GM21529 (cell line): Measurements from ENCODE around the gene GINS1.
A peak's percentile ranks its signal among the peaks of the same experiment; 100 is the strongest.

ENCODE experiments used
- ATAC-seq: cut with Tn5 transposase; IDR thresholded peaks from one replicate; pipeline ENCODE4 v1.9.1; 2021; ENCODE audit not compliant: unreplicated experiment

The GINS1 gene

DNA sequence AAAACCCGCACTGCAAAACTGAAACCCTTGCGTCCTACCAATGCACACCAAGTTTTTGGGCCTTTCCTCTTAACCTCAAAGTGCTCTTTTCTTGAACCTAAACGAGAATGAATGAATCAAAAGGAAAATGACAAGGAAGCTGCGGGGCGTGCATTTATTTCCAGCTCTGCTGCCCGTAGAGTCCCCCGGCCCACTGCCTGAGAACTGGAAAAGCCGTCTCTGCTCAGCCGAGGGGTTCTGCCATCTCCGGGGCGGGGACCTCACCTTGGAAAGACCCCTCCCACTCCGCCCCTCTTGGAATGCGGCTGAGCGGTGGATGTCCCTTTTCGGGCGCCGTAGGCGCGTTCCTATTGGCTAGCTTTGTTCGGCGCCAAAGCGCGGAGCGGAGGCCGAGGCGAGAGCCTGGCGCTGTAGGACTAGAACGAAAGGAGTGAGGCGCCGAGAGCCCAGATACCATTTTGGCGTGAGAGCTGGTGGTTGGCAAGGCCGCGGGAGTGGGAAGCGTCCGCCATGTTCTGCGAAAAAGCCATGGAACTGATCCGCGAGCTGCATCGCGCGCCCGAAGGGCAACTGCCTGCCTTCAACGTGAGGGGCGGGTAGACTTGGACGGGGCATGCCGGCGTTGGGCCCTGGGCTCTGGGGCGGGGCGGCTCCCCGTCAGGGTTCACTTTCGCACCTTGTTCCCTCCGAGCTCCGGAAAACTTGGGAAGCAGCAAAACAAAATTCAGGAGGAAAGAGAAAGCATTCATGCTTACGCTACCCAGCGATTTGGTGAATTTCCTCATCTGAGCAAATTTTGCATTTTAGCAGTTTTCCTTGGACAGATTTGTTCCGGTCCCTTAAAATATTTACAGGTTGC is at the start of gene GINS1:
Gene GINS1, plus strand, starts transcription at position 363 of the 859 bp plus-strand sequence. Its CDS starts 148 bp downstream, at position 511.
- peak; percentile 88 for ATAC-seq

DNA sequence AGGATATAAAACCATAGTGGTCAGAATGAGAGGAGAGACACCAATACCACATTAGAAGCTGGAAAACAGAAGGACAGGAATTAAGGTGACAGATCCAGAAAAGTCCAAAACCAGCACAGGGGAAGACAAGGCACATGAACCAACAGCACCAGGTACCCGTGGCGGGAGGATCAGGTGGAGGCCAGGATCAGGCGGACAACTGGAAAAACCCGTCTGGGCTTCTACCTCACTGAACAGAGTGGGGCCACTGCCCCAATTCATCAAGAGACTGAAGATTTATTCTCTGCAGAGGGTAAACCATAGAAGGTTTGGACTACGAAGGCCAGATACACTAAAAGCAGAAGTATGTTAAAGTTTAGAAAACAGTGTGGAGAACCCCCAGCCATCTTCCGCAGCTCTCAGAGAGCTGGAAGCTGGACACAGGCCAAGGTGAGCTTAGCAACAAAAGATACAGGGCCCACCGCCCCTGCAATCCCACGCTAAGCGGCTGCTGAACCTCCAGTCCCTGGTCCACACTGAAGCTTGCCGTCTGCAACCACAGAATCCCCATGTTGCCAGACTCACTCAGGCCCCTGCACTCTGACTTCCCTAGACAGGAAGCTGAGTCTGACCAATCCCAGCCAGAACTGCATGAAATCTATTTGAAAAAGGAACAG is 46.7 kb upstream of the GINS1 start:
- ATAC-seq = no peak

DNA sequence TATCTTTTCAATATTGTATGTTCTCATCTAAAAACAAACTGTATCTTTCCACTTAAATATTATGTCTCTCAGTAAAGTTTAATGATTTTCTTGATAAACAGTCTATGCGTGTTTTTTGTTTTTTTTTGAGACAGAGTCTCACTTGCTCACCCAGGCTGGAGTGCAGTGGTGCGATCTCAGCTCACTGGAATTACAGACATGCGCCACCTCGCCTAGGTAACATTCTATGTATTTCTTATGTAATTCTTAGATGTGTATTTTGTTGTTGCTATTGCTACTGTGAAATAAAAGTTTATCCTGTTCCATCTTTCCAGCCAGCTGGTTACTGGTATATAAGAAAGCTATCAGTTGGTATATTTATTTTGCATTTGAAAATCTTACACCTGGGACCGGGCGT is 46.2 kb upstream of the GINS1 start:
- ATAC-seq = no peak

DNA sequence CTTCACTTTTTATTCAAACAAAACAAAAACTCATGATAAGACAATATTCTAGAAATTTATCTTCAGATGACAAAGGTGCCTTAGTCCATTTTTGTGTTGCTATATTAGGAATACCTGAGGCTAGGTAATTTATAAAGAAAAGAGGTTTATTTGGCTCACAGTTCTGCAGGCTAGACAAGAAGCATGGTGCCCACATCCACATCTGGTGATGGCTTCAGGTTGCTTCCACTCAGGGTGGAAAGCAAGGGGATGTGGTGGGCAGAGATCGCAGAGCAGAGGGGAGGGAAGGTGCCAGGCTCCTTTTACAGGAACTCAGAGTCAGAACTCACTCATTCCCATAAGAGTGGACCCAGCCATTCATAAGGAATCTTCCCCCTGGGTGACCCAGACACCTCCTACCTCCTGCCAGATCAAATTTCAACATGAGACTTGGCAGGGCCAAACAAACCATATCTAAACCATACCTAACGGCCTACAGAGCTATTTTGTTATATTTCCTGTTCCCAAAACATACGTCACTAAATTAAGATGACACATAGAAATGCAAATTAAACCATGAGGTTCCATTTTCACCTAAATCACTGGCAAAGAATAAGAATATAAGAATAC is 43.2 kb upstream of the GINS1 start:
- ATAC-seq = no peak

DNA sequence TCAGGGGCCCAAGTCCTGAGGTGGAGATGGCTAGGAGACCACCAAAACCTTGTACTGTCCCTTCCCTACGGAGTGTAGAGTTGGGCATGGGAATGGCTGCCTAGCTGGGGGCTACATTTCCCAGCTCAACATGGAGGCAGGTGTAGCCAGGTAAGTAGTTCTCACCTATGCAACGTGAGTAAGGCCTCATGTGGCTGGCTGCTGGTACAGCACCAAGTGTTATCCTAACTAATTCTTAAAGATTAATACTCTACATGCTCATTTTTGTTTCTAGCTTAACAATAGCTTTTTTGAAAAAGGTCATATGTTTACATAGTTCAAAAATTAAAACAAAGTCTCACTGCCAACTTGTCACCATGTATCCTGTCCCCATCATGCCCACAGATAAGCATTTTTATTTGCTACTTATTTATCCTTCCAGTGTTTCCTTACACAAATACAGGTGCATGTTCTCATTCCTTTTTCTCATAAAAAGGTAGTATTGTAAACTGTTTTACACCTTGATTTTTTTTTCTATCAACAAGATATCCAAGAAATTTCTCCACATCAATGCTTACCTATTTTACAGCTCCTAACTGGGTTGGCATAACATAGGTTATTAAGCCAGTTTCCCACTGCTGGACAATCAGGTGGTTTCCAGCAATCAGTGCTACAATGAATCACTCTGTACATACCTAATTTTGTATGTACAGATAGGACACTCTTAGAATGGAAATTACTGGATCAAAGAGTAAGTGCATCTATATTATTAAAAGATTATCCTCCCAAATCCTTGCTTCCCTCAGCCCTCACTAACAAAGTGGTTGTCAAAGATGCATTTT is 42.4 kb upstream of the GINS1 start:
- no peak for ATAC-seq

DNA sequence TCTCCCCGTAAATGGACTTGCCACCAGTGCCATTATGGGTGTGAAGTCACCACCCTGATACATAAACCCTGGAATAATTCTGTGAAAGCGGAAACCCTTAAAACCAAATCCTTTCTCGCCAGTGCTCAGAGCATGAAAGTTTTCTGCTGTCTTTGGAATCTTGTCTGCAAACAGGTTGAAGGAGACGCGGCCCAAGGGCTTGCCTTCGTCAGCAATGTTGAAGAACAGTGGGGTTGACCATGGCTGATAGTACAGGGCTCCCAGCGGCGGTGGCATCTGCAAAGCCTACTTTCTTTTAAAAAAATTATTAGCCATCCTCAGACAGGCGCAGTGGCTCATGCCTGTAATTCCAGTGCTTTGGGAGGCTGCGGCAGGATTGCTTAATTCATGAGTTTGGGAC is 38.9 kb upstream of the GINS1 start:
- ATAC-seq = no peak

DNA sequence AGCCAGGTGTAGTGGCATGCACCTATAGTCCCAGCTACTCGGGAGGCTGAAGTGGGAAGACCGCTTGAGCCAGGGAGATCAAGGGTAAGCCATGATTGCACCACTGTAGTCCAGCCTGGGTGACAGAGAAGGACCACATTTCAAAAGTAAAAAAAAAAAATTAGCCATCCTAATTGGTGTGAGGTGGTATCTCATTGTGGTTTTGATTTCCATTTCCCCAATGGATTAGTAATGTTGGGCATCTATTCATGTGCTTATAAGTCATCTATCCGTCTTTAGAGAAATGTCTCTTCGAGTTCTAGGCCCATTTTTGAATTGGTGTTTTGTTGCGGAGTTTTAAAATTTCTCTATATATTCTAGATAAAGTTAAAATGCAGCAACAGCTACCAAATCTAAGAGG is 38.5 kb upstream of the GINS1 start:
- ATAC-seq = no peak

DNA sequence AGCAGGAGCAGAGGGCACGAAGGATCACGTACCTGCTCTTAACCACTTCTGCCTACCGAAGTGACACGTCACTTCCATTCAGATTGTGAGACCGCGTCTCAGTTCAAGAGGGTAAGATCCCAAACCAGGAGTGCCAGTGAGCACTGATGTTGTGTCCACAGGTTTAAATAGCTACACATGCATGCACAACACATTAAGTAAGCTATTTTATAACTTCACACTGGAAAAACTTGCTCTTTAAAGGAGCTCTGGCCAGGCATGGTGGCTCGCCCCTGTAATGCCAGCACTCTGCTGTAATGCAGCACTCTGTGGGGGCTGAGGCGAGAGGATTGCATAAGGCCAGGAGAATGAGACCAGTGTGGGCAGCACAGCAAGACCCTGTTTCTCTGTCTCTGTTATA is 37.9 kb upstream of the GINS1 start:
- ATAC-seq = no peak

DNA sequence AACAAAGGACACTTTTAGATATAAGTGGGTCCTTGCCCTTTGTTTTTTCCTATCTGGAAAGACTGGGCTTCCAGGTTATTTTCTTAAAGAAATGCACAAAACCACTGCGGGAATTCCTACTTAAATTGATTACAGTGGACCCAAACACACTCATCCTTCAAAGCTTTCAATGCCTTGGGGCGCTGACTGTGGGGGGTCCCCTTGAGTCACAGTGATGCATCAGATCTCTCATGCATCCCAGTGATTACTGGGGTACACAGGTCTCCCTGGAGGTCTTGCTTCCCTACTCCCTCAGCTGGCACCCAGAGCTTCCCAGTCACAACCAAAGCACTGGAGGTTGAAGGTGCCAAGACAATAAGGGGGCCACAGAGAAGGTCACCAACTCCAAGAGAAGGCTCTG is 37.5 kb upstream of the GINS1 start:
- ATAC-seq = no peak

DNA sequence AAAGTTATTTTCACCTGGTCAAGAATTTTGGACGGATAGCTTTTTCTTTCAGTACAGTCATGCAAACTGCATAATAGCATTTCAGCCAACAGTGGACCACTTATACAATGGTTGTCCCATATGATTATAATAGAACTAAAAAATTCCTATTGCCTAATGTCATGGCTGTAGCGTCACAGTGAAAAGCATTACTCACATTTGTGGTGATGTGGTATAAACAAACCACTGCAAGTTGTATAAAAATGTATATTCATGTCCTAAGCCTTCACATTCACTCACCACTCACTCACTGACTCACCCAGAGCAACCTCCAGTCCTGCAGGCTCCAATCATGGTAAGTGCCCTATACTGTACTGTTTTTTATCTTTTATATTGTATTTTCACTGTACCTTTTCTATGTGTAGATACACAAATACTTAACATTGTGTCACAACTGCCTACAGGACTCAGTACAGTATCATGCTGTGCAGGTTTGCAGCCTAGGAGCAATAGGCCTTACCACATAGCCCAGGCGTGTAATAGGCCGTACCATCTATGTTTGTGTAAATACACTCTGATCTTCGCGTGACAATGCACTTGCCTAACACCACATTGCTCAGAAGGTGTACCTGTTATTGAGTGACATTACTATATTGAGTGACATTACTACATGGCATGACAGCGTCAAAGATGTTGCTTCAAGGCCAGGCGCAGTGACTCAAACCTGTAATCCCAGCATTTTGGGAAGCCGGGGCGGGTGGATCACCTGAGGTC is 34.7 kb upstream of the GINS1 start:
- ATAC-seq = no peak

DNA sequence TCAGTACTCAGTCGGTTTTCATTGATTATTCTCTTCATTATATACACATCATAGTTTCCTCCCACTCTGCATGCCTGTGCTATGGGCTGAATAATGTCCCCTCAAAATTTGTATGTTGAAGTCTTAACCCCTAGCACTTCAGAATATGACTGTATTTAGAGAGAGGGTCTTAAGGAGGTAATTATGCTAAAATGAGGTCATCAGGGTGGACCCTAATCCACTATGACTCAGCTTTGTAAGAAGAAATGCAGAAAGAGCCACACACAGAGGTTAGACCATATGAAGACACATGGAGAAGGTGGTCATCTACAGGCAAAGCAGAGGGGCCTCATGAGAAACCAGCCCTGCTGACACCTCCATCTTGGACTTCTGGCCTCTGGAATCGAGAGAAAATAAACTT is 32.6 kb upstream of the GINS1 start:
- ATAC-seq = no peak

DNA sequence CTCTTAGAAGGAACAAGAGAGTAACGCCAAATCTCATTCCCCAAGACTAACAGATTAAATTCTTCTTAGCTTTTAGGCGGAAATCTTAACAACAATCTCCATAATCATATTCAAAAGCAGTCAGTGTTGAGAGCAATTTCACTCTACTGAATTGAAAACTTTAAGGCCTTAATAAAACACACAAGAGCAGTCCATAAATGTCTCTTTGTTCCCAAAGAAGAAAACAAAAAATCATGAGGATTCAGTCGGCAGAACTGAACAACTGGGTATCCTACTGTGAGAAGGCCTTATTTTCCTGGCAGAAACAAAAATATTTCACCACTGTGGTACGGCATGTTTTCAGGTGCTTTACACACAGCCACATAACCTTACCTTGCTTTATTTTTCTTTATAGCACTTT is 31.2 kb upstream of the GINS1 start:
- no peak for ATAC-seq

DNA sequence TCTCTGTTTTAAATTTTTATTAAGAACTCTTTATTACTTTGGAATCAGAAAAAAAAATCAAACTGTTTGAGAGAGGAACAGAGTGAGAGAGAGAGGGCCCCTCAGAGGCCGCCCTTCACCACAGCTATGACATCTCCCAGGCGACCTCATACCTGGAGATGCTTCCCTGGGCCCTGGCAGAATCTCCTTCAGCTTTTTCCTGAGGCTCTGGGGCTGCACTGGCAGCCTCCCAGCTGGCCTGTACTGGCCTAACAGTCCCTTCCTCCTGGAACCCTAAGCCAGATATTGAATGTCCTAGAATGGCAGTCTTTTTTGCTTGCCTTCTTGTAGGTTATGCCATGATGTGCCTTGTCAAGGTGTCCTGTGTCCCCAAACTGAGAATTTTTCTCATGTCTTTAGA is 30.6 kb upstream of the GINS1 start:
- no peak for ATAC-seq

DNA sequence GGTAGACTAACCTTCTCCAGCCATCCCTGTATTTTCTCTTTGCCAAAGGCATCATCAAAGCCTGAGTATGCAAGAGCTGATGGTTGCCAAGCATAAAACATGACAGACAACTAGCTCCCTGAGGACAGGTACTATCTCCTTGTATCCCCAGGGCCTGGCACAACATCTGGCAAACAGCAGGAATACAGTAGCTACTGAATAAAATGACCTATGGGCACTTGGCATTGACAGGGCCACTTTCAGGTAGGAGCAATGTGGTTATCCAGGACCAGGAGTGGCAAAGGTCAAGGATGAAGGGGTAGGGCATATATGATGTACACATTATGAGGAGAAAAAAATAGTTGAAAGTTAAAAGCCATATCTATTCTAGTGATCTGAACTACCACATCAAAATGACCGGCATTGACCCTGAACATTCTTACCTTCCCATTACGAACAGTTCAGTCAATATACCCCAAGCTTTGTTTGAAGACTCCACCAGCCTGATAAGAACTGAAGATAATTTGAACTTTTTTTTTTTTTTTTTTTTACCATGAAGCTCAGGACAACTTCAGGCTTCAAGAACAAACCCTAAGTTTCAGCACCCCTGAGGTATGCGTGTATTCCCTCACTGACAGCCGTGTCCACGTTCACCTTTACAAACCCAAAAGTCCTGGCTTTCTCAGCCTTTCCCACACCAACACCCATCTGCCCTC is 29.1 kb upstream of the GINS1 start:
- no peak for ATAC-seq

DNA sequence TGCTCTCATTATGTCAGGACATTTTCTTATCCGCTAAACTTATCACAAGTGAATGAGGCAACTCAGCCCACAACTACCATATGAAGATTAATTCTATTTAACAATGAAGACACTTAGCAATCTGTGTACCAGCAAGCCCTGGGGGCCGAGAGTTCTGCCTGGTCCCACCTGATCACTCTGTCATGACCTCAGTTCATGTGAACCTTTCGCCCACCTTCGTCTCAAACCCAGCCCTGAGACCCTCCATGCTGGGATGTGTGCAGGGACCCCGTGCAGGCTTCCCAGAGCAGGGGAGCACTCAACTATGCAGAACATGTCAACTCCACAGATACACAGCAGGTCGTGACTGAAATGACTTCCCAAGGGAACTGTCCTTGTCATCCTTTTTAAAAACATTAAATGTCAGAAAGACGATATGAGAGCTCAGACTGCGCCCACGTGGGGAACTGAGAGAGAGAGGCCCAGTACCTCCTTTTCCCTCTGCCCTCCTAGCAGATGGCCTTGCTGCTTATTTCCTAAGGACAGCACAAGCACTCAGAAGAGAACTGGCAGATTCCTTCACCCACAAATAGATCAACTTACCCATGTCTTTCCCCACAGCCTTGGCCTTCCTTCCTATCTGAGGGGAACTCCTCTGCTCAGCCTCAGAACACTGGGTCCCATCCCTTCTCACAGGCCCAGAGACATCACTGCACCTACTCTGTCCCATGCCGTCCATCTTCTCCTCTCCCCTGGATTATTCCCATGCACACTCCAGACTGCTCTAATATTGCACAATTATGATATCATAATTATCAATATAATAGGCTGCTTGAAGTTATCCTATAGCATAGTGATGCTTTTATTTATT is 28.4 kb upstream of the GINS1 start:
- ATAC-seq = no peak

DNA sequence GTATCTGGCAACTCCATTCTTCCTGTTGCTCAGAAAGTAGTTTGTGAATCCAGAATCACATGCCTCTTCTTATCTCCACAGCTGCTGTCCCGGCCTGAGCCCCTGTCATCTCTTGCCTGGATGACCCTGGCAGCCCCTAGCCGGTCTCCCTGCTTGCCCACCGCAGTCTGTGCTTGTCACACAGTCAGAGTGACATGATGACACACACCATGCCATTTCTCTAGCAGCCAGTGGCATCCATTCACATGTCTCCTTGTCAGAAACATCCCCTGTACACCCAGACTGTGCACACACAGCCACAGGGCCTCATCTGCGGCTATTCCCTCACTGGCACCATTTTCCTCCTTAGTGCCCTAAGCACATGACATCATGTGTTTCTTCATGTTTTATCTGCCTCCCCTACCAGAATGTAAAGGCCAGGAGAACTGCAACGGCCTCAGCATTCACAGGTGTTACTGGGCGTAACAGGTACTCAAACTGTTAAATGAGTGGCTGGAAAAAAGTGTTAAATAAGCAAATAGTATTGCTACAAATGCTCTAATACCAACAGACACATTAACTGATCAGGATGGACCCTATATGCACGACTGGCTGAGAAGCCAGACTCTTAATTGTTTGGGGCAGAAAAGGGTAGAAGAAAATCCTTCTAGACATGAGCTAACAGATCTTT is 26.4 kb upstream of the GINS1 start:
- ATAC-seq = no peak

DNA sequence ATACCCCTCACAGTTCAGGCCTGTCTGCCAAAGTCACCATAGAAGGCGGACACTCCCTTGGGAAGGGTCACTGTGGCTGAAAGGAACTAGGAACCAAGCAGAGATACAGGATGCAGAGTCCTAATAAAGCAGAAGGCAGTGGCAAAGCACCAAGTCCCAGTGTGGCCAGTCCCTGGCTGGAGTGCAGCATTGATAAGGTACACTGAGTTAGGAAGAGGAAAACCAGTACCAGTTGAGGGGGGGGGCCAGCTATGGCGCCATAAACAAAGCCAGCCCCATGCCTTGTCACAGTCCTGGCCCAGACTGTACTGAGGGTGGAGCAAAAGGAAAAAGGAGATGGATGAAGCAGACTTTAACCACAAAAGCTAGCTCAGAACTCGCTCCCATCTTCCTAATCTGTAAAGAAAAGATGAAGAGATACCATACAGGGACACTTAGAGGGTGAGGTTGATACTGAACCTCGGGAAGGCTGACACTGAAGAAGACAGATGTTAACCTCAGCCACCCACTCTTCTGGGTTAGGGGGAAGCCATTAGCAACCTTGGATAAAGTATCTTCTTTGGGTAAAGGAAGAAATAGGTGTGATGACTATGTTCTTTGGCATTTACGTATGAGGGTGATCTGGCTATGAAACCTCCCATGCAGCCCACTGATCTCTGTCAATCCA is 24.6 kb upstream of the GINS1 start:
- ATAC-seq = no peak

DNA sequence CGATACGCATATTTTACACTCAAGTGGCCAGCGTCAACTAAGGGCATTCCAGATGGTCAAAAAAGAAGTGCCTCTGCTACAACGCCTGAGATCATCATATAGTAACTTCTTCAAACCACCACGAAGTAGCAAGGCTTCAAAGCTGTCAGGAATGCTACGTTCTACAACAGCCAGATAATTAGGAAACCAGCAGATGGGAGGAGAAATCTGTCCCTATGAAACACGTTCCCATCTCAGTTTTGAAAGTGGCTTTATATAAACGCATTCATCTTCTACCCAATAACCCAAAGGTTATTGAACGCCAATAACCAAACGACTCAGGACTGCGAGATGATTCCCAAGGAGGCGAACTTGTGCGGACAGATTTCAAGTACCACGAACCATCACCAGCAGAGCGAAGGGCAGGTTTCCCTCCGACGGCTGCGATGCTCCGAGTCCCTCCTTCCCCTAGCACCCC is 18.0 kb upstream of the GINS1 start:
- no peak for ATAC-seq
